GM19372 (cell line): Measurements from ENCODE around the gene RGS7.

Experiments used
- ATAC-seq: cut with Tn5 transposase; IDR thresholded peaks from one replicate; pipeline ENCODE4 v1.9.1; 2021; ENCODE audit warnings: mild to moderate bottlenecking, low read depth, moderate library complexity; ENCODE audit not compliant: unreplicated experiment

RGS7 gene

DNA sequence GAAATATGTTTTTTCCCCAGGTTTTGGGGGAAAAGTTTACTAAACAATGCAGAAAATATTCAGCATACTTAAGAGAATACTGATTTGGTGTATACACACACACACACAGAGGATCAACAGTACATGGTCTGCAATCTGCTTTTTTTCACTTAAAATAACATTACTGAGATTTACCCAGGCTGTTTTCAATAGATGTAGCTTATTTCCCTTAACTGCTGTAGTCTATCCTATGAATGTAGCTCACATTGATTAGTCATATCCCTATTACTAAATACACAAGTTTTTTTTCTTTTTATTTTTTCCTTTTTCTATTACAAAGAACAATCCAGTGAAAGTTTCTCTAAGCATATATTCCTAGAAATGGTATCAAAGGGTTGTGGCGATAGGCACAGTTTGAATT lies 478.4 kb downstream of the RGS7 start:
- ATAC-seq: no peak

DNA sequence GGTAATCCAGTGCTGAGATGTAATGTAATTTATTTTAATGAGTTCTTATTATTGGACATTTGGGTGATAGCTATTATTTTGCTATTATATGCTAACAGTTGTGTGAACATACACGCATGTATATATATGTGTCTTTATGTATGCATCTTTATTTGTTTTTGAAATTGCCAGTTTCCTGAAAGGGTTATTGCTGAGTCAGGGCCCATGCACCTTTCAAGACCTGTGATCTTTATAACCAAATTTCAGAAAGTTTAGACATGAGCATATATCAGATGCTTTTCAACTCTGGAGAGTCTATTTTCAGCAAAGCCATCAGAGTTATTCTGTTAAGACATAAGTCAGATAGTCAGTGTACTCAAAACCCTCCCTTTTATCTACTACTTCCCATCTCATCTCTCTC lies 479.4 kb downstream of the RGS7 start:
- no peak for ATAC-seq

DNA sequence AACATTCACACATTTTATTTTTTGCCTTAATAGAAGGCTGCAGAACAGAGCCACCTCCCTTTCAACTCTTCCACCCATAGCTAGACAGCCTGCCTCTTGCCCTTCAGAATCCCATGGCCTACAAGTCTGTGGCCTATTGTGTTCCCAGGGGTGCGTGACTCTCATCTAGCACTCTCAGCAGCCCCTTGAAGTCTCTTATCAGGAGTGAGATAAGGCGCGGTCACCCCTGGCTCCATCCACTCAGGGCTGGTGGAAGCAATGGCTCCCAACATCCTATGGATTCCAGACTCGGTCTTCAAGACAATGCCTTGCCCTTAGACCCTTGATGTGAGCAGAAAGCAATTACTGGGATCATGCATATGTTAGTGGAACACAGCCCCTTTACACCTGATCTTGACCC lies 480.9 kb downstream of the RGS7 start:
- no peak for ATAC-seq

DNA sequence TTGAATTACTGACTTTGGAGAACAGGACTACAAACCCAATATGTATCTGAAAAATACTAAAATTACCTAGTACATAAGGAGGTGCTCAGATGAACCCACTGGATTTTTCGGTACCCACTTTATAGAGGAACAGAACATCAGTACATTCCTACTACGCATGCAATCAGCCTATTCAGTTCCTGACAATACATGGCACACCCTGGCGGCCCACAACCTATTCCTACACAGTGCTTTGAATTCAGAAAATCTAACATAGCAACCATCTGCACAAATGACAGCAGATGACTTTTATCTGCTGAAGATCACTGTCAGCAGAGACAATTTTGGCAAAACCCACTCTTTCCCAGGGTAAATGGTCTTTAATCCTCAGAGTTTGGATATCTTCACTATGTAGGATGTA lies 487.9 kb downstream of the RGS7 start:
- no peak for ATAC-seq

DNA sequence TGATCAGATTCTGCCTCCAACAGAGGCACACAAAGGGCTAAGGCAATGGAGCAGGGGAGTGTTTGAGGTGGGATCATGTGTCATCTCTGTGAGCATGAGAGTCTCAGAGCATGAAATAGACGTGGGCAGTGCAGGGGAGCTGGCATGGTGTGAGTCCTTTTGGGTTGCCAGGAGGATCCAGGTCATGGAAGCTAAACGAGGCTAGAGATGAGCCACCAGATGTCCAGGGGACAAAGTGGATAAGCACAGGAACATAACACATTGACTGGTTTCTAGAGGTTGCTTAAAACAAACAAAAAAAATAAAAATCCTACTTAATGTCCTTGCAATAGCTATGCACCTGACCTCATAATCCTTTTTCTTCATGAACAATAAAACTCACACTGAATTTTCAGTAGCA lies 490.3 kb downstream of the RGS7 start:
- ATAC-seq: no peak

DNA sequence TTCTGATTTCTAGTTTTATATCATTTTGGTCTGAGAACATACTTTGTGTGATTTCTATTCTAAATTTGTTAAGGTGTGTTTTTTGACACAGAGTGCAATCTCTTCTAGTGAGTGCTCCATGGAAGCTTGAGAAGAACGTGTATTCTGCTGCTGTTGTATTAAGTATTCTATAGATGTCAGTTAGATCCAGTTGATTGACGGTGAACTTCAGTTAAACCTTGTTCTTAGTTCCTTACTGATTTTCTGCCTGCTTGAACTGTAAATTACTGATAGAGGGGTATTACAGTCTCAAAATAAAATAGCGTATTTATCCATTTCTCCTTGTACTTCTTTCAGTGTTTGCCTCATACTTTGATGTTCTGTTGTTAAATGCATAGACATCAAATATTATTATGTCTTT lies 497.0 kb downstream of the RGS7 start:
- ATAC-seq: no peak

DNA sequence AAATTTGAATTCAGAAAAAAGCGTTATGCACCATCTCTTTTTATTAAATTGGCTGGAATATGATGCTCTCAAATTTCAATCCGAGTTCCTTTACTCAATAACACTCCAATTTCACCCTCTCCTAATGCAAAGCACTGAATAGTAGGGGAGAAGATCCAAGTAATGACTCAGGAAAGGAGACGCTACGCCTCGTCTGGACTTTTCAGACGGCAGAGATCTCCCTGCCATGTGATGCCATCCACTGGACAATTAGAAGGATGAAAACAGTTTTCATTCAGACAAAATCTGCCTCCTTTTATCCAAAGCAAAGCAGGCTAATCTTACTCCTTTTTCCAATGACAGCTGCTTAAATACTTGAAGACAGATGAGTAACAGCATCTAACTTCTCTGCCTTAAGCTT lies 502.6 kb downstream of the RGS7 start:
- no peak for ATAC-seq

DNA sequence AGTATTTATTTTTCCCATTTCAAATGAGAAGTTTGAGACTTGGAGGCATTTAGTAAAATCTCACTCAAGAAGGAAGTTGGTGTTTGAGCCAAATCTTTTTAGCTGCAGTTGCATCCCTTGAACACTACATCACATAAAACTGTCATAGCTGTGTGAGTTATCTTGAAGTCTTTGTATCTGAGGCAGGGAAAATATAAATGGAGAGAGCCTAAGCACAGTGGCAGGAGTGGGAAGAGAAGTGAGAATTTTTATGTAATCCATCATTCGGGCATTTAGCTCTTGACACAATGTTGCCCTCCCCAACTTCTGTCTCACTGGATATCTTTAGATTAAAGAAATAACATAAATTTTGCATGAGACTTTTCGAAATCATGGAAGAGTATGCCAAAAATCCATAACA lies 509.7 kb downstream of the RGS7 start:
- no peak for ATAC-seq

DNA sequence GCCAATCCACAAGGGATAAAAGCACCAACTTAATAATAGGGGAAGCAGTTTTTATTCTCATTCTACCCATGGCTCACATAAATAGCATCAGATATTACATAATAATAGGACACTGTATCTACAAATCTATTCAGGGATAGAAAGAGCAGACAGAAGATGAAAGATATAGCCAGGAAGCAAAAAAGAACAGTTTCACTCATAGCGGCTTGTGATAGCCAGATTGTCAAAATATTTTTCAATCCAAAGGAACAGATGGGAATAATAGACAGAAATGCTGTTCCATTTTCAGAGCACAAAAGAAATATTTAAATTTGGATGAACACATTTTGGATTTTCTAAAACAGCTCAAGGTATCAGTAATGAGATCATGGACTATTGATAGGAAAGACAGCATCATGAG lies 512.5 kb downstream of the RGS7 start:
- ATAC-seq: no peak

DNA sequence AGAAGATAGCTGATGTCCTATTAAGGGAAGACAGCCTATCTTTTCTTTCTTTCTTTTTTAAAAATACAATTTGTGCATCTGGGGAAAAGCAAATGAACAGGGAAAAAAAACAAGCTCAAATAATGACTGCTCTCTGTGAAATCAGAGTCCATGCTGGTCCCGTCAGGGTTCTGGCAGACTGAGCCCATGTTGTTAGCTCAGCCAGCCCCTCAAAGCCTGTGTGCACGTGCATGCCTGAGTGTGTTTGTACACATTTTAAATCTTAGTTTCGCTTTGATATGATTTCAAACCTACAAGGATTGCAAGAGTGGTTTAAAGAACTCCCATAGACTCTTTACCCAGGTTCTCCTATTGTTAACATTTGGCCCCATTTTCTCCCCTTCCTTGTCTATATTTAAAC lies 513.2 kb downstream of the RGS7 start:
- no peak for ATAC-seq

DNA sequence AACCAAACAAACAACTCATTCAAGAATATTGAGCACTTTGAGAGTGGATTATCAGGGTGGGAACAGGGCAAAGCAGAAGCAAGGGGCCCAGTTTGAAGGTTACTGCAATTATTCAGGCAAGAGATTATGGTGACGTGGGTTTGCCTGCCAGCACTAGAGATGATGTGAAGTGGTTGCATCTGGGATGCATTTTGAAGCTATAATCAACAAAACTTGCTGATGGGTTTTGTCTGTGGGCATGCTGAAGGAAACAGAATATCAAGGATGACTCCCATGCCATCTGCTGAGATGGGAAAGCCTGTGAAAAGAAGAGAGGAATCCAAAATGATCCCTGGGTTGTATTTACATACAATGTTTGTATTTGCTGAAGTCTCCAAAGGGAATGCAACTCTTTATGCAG lies 520.7 kb downstream of the RGS7 start:
- ATAC-seq: no peak

DNA sequence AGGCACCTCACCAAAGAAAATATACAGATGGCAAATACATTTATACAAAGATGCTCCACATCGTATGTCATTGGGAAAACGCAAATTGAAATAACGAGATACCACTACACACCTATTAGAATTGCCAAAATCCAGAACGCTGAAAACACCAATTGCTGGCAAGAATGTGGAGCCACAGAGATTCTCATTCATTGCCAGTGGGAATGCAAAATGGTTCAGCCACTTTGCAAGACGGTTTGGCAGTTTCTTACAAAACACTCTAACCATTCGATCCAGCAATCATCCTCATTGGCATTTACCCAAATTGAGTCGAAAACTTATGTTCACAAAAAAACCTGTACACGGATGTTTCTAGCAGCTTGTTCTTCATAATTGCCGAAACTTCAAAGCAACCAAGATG lies 521.7 kb downstream of the RGS7 start:
- no peak for ATAC-seq

DNA sequence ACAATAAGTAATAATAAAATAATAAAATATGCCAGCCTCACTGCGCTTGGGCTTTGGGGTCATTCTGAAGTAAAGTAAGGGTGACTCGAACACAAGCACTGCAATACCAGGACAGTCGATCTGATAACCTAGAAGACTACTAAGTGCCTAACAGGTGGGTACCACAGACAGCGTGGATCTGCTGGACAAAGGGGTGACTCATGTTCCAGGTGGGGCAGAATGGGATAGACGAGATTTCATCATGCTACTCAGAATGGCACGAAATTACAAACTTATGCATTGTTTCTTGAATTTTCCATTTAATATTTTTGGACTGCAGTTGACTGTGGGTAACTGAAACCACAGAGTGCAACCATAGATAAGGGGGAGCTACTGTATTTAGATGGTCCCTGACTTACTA lies 523.9 kb downstream of the RGS7 start:
- no peak for ATAC-seq

DNA sequence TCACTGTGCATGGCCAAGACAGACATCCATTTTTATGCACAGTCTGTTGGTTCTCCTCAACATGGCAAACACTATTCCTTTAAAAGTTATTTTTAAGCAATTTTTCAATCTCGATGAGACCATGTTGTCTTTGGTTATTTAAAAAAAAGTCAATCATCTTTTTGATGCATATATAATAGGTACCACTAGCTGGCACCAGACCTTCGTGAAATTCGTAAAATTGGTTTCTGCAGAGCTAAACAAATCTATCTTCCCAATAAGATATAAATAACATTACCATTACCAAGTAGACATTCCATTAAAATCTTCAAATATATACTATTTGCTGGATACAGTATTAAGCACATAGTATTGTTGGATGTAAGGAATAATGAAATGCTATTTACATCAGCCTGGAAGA lies 525.1 kb downstream of the RGS7 start:
- ATAC-seq: no peak

DNA sequence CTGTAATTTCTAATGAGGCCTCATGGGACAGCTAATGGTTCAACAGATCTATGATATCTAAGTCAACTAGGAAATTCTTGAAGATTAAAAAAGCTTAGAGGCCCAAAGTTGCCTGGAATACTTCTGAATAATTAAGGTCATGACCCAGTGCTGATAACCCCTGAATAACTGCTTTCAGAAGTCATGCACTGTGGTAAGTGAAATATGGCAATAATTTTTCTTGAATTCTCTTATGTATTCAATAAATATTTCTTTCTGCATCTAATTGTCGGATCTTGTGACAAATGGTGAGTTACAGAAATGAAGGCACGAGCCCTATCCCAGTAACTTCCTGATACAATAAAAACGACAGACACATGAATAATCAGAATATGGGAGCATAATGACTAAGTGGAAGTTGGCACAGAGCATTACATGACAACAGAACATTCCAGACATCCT lies 525.8 kb downstream of the RGS7 start:
- no peak for ATAC-seq

DNA sequence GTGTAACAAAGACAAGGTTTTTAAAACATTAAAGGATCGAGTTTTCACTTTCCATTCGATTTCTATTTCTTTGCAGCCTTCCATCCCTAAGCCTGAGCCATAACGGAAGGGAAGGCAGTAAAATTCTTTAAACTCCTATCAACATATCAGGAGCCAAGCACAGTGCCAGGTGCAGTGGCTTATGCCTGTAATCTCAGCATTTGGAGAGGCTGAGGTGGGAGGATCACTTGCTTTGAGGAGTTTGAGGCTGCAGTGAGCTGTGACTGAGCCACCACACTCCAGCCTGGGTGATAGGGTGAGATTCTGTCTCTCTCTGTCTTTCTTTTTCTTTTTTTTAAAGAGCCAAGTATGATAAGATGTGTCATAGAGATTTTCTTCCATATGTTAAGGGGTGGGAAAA lies 527.5 kb downstream of the RGS7 start:
- ATAC-seq: no peak

DNA sequence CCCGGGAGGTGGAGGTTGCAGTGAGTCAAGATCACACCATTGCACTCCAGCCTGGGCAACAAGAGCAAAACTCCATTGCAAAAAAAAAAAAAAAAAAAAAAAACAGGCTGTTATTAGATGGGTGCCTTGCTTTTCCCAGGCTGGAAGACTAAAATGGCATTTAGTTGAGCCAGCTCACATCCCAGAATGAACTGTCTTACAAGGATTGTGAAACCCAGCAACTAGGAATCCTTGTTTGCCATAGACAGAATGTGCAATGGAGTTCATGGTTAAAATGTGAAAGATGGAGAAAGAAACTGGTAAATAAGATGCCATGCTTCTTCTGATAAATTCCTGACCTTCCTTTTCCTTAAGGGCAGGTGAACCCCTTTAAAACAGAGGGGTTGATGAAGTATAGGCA lies 529.2 kb downstream of the RGS7 start:
- ATAC-seq: no peak

DNA sequence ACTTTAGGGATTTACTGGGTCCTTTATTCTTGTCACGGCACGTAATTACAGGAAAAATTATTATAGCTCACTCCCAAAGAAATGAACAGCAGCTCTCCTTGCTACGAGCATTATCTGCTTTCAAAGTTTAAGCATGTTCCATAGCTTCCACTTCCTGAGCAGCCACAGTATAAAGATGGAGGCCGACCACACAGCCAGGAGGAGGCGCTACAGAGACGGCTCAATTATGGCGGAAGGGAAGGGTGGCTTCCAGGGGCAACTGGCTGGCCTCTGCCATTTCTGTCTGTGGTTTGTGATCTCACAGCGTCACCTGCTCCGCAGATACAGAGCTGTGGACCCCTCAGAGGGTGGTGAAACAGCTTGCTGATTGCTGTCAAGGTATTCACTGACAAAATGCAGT lies 532.8 kb downstream of the RGS7 start:
- ATAC-seq: no peak

DNA sequence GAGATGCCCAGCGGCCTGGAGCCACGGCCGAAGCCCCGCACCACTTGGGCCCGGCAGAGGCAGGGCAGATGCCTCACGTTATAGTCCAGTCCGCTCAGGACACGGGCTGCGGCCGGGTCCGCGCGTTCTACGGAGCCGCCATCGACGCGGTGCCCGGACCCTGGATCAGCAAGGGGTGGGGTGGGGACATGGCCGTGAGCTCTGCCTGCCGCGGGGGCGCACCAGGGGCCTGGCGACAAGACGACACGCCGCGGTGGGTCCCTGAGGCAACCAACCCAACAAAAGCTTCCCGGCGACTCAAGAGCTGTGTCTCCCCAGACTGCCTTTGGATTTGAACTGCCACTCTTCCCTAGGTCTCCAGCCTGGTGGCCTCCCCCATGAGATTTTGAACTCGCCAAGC lies 533.6 kb downstream of the RGS7 start:
- ATAC-seq: no peak

DNA sequence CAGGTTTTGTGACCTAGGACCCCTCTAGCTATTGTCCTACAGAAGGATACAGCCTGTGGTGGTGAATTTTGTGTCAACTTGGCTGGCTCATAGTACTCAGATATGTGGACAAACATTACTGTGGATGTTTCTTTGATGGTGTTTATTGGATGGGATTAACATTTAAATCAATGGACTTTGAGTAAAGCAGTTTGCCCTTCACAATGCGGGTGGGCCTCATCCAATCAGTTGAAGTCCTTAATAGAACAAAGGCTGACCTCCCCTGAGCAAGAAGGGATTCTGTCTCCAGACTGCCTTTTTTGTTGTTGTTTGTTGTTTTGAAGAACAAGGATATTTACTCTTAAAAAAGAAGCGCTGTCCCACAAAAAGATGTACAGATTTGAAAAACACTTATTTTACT lies 535.1 kb downstream of the RGS7 start:
- no peak for ATAC-seq

DNA sequence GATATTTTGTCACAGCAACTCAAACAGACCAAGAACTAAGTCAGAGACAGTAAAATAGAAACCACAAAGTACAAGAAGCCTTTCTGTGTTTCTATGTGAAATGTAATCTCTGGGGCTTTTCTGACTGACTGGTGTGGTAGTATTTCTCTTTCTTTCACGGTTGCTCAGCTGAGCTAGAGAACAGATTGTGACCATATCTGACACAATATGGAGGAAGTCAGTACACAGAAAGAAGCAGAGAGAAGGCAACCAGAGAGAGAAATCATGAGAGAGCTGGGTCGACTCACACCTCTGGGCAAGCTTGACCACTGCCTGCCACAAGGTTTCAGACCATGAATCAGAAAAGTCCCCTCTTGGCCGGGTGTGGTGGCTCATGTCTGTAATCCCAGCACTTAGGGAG lies 536.2 kb downstream of the RGS7 start:
- ATAC-seq: no peak

DNA sequence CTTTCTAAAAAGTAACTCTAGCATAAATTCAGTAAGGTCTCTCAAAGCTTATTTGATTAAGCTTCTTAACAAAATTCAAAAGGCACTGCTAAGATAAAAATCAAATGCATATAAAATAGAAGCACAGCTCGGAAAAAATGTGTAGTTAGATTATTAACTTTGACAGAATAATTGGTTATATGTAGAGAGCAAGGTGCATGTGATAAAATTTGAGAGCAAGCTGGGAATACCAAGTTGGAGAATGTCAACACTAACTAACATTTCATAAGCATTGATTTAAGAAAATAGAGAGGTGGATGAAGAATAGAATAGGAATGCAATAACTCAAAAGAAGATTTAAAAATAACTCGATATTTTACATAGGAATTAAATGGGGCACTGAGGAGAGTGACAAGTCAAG lies 540.5 kb downstream of the RGS7 start:
- ATAC-seq: no peak

DNA sequence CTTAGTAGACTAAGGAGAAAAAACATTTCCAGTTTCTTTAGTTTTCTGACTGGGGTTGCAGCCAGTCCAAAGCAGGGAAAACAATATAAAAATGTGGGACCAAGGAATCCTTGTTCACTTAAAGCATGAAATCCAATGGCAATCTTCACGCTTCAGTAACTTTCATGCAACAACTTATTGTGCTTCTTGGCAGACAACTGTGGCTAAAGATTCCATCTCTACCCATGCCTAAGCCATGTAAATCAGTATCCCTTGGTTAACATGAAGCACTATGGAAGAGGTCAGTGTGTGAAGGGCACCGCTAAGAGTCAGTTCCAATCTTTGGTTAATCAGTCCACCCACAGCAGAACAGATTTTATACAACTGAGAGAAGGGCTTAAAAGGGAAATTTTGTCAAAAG lies 543.3 kb downstream of the RGS7 start:
- ATAC-seq: no peak

DNA sequence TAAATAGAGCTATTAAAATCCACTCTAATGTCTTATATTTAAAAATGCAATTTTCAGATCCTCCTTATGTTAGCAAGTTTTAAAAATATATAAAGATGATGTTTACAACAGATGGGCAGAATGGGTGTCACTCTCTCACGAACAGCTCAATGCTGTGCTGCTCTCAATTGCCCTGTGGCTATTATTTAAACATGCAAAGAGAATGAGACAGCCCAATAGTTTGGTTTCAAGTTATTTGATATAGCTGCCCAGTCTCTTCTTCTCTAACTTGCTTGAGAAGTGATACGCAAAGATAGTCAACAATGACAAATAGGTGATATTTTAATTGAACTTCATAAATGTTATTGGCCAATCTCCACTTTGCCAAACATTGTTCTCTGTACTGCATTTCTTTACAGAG lies 545.7 kb downstream of the RGS7 start:
- ATAC-seq: no peak
